Left lung (tissue), 14 donors: ENCODE measurements around the gene NCAPG2. TPM values are rescaled to one million over a fixed set of nuclear protein-coding genes. Genes with fewer than 3 reads are reported as not detected.
A peak's percentile ranks its signal among the peaks of the same experiment; 100 is the strongest.

ENCODE experiments used
- ATAC-seq: fragments of 200-7000 bp; cut with Tn5 transposase; one replicate; pipeline ENCODE4 v1.9.1; 2020; ENCODE audit warnings: moderate library complexity
- DNase-seq, 4 donors: peaks; one replicate each; pipeline ENCODE4 v3.0.0-alpha.2; 2013 to 2020
- H3K27ac ChIP-seq, 2 donors: fragments of 200-600 bp; sonication (generic) in 1 of 2; one replicate each; pipeline versions ENCODE4 v1.5.0 to v1.8.0; 2020 to 2021
- H3K27me3 ChIP-seq, 2 donors: fragments of 200-600 bp; sonication (generic) in 1 of 2; one replicate each; pipeline versions ENCODE4 v1.5.0 to v1.8.0; 2020 to 2021
- H3K36me3 ChIP-seq, 2 donors: fragments of 200-600 bp; sonication (generic) in 1 of 2; one replicate each; pipeline versions ENCODE4 v1.5.0 to v1.8.0; 2020 to 2021
- H3K4me1 ChIP-seq, 2 donors: fragments of 200-600 bp; one replicate each; pipeline ENCODE4 v1.8.0; 2021
- H3K4me3 ChIP-seq, 2 donors: fragments of 200-600 bp; sonication (generic) in 1 of 2; one replicate each; pipeline versions ENCODE4 v1.5.0 to v1.8.0; 2020 to 2021; ENCODE audit warnings: mild to moderate bottlenecking in 1 of 2
- H3K9me3 ChIP-seq, 2 donors: fragments of 200-600 bp; sonication (generic) in 1 of 2; one replicate each; pipeline versions ENCODE4 v1.5.0 to v1.8.0; 2020 to 2021
- CTCF ChIP-seq, 2 donors: fragments of 200-600 bp; sonication (generic) in 1 of 2; IDR thresholded peaks; one replicate each; pipeline versions ENCODE4 v1.5.0 to v1.8.0; 2021; ENCODE audit warnings: antibody characterized with exemption in 2 of 2
- intact Hi-C, 2 donors: fragments of 100-400 bp; cut with DNase I; formaldehyde crosslinking; loops; one replicate each; pipeline versions ENCODE4 v1.11.2 to v1.14.2; 2022
- long read RNA-seq, 12 donors: library from polyadenylated mRNA in 2 of 12; unstranded in 2 of 12; transcript quantifications; one replicate each; pipeline ENCODE4 v2.0.0 and lab custom pipeline, GENCODE V29; 2019 to 2026
- polyA plus RNA-seq, 6 donors: library from polyadenylated mRNA; unstranded; fragments of 120-200 nt; gene quantifications; one replicate each; pipeline ENCODE4 v1.2.1, GENCODE V29; 2013; ENCODE audit not compliant: insufficient read length in 6 of 6
- total RNA-seq, 2 donors: library from RNA; stranded (reverse); fragmentation: NEBNext Ultra II Directional; extraction: Animal tissue kit (Norgen Biotek cat#: 25700); gene quantifications; one replicate each; pipeline ENCODE4 v1.2.1, GENCODE V29; 2021
- donor health status: DM: no; HTN: yes; CAD: no.
- donor health status: DM: no; HTN: no; CAD: no.

NCAPG2 gene
- total RNA-seq, result 10 to 100 TPM; 13.5 to 15.2 TPM
- polyA plus RNA-seq, result 10 to 100 TPM; 21.9 to 42.7 (median 28.0) TPM
- long read RNA-seq, donor 1, partial matches to known transcripts, result 0 of 2 reads
- long read RNA-seq, donor 1, other reads (novel, unspliced or antisense), result 0 of 2 reads
- long read RNA-seq, donor 2, transcript NCAPG2-201 (28 exons, 3,930 nt), result major isoform, 5 of 5 reads
- long read RNA-seq, donor 2, partial matches to known transcripts, result 0 of 5 reads
- long read RNA-seq, donor 2, other reads (novel, unspliced or antisense), result 0 of 5 reads
- long read RNA-seq, donor 3, result 0 reads
- long read RNA-seq, donor 4, partial matches to known transcripts, result 2 of 2 reads
- long read RNA-seq, donor 4, other reads (novel, unspliced or antisense), result 0 of 2 reads
- long read RNA-seq, donor 5, partial matches to known transcripts, result 6 of 6 reads
- long read RNA-seq, donor 5, other reads (novel, unspliced or antisense), result 0 of 6 reads
- long read RNA-seq, donor 6, partial matches to known transcripts, result 0 of 2 reads
- long read RNA-seq, donor 6, other reads (novel, unspliced or antisense), result 0 of 2 reads
- long read RNA-seq, donor 7, partial matches to known transcripts, result 0 of 3 reads
- long read RNA-seq, donor 7, other reads (novel, unspliced or antisense), result 0 of 3 reads
- long read RNA-seq, donor 8, result 0 reads
- long read RNA-seq, donor 9, result 0 reads
- long read RNA-seq, donor 10, partial matches to known transcripts, result 1 of 1 reads
- long read RNA-seq, donor 10, other reads (novel, unspliced or antisense), result 0 of 1 reads
- long read RNA-seq, donor 11, partial matches to known transcripts, result 0 of 1 reads
- long read RNA-seq, donor 11, other reads (novel, unspliced or antisense), result 0 of 1 reads
- long read RNA-seq, donor 12, partial matches to known transcripts, result 0 of 1 reads
- long read RNA-seq, donor 12, other reads (novel, unspliced or antisense), result 0 of 1 reads

GRCh38 chr7:158704524-158705233, at the start of gene NCAPG2:
NCAPG2 (minus strand) TSS chr7:158704804; CDS start chr7:158701899, 2,905 bp downstream.
- peak within 1 kb of the TSS; percentile 90 to 97 for H3K27ac ChIP-seq

GRCh38 chr7:158753900-158754299, 49.3 kb upstream of the NCAPG2 start:
- H3K36me3 ChIP-seq, result peaks cover 0 to 87% of the 10 kb centered on the region in 2 donors
- DNase-seq (no peak), ATAC-seq (no peak)
- no peak overlapping the region for H3K4me3 ChIP-seq
- no peaks in the 10 kb centered on the region for H3K9me3 ChIP-seq
- H3K27ac ChIP-seq, result no peak overlapping the region
- no peaks in the 10 kb centered on the region for H3K4me1 ChIP-seq
- intact Hi-C loops, result no loop called here
- no peak for TF ChIP-seq CTCF (IDR thresholded peaks at IDR 0.05)
- H3K27me3 ChIP-seq, result no peaks in the 10 kb centered on the region

More at GRCh38 chr7:158704524-158705233, at the start of gene NCAPG2:
- peak; percentile 99 for ATAC-seq
- intact Hi-C loops, result no loop called here
- Histone ChIP-seq H3K4me3 (peak within 1 kb of the TSS; percentile 88 to 99), H3K9me3 (peaks cover 0 to 8% of the 10 kb centered on the region in 2 donors), H3K4me1 (peaks cover 0 to 20% of the 10 kb centered on the region in 2 donors), H3K27me3 (no peaks in the 10 kb centered on the region), H3K36me3 (peaks cover 0 to 4% of the 10 kb centered on the region in 2 donors)
- peak; percentile 96 to 100 (median 99) for DNase-seq
- peak in 1 of 2 donors; percentile 76 for TF ChIP-seq CTCF (IDR thresholded peaks at IDR 0.05)

- H3K27ac ChIP-seq, result no peak overlapping the region
- TF ChIP-seq CTCF (IDR thresholded peaks at IDR 0.05), result no peak
- H3K4me1 ChIP-seq, result no peaks in the 10 kb centered on the region
- no peak for ATAC-seq
- no peaks in the 10 kb centered on the region for H3K27me3 ChIP-seq
- H3K36me3 ChIP-seq, result peaks cover 0 to 87% of the 10 kb centered on the region in 2 donors
- intact Hi-C loops, result no loop called here
- no peaks in the 10 kb centered on the region for H3K9me3 ChIP-seq
- no peak for DNase-seq
- H3K4me3 ChIP-seq, result no peak overlapping the region
Measured at GRCh38 chr7:158751751-158752150, 47.1 kb upstream of the NCAPG2 start.

GRCh38 chr7:158751199-158751598, 46.6 kb upstream of the NCAPG2 start:
- Histone ChIP-seq H3K9me3 (no peaks in the 10 kb centered on the region), H3K4me1 (no peaks in the 10 kb centered on the region), H3K4me3 (no peak overlapping the region), H3K27ac (no peak overlapping the region), H3K36me3 (peaks cover 0 to 87% of the 10 kb centered on the region in 2 donors), H3K27me3 (no peaks in the 10 kb centered on the region)
- TF ChIP-seq CTCF (IDR thresholded peaks at IDR 0.05), result no peak
- ATAC-seq, result no peak
- DNase-seq, result no peak
- intact Hi-C loops, result no loop called here
